GM12891 (cell line): Measurements from ENCODE around the gene GPSM1.

ENCODE experiments used
- POLR2A ChIP-seq: IDR thresholded peaks from 2 replicates; pipeline ENCODE4 v1.6.1; 2011; ENCODE audit warnings: low read depth, low read length, control low read depth
- POLR2AphosphoS5 ChIP-seq: IDR thresholded peaks from 2 replicates; pipeline ENCODE4 v1.6.1; 2011; ENCODE audit warnings: low read depth, low read length, control low read depth
- SPI1 ChIP-seq: IDR thresholded peaks from 2 replicates; pipeline ENCODE4 v1.6.1; 2011; ENCODE audit warnings: low read depth, low read length, control low read depth

DNA sequence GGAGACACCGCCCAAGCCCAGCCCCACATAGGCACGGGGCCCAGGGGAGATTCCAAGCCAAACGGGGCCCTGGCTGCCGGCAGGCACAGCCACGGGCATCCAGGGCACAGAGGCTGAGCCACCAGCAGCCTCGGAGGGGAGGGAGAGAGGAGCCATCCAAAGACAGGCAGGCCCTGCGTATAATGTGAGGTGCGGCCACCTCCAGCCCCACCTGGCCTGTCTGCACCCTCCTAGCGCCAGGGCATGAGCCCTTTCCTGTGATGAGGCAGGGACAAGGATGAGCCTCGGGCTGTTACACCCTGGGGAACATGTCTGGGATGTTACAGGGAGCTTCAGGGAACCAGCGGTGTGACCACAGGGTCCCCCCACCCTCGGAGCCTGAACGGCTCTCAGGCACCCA lies 22.4 kb upstream of the GPSM1 start:
- no peak for TF ChIP-seq SPI1
- TF ChIP-seq POLR2A: no peak
- TF ChIP-seq POLR2AphosphoS5: no peak
